Neuronal stem cell (in vitro differentiated cells): ENCODE data around the gene ARAP1.
A peak's percentile ranks its signal among the peaks of the same experiment; 100 is the strongest.

ENCODE experiments used
- DNase-seq: peaks from one replicate; pipeline ENCODE4 v3.0.0-alpha.2; 2013; ENCODE audit warnings: low spot score
- H2AFZ ChIP-seq: one replicate; pipeline ENCODE4 v1.6.1; 2013; ENCODE audit warnings: mild to moderate bottlenecking, low read length, inconsistent platforms
- H2AK5ac ChIP-seq: 2 replicates; pipeline ENCODE4 v1.6.1; 2013; ENCODE audit warnings: low read depth, mild to moderate bottlenecking, inconsistent platforms, low read length, moderate library complexity, mixed read lengths
- H2BK120ac ChIP-seq: 2 replicates; pipeline ENCODE4 v1.6.1; 2013; ENCODE audit warnings: low read depth, mild to moderate bottlenecking, inconsistent platforms, low read length, moderate library complexity, mixed read lengths
- H2BK12ac ChIP-seq: one replicate; pipeline ENCODE4 v1.6.1; 2013; ENCODE audit warnings: low read length, inconsistent platforms
- H2BK15ac ChIP-seq: 2 replicates; pipeline ENCODE4 v1.6.1; 2013; ENCODE audit warnings: mild to moderate bottlenecking, low read length, inconsistent platforms, mixed read lengths
- H2BK5ac ChIP-seq: one replicate; pipeline ENCODE4 v1.6.1; 2013; ENCODE audit warnings: inconsistent platforms, mild to moderate bottlenecking, low read length, moderate library complexity
- H3K14ac ChIP-seq: one replicate; pipeline ENCODE4 v1.6.1; 2013; ENCODE audit warnings: low read length, inconsistent platforms
- H3K18ac ChIP-seq: 2 replicates; pipeline ENCODE4 v1.6.1; 2013; ENCODE audit warnings: low read length, inconsistent platforms
- H3K23ac ChIP-seq: 2 replicates; pipeline ENCODE4 v1.6.1; 2013; ENCODE audit warnings: low read depth, mild to moderate bottlenecking, mixed read lengths, low read length, inconsistent platforms; ENCODE audit not compliant: poor library complexity
- H3K27ac ChIP-seq: replicated peaks from 3 replicates; pipeline ENCODE4 v1.5.1; 2013; ENCODE audit warnings: low read length, inconsistent platforms
- H3K27me3 ChIP-seq, 3 experiments: 2 replicates each; pipeline ENCODE4 v1.6.1; 2013; ENCODE audit warnings: low read length in 3 of 3, mild to moderate bottlenecking in 2 of 3, inconsistent platforms in 1 of 3, low read depth in 1 of 3, mixed read lengths in 1 of 3, moderate library complexity in 1 of 3; ENCODE audit not compliant: control insufficient read depth in 3 of 3, insufficient read depth in 3 of 3
- H3K36me3 ChIP-seq, 2 donors: replicated peaks in 1 of 2; 2 replicates each; pipeline ENCODE4 v1.6.1; 2013; ENCODE audit warnings: low read length in 2 of 2; ENCODE audit not compliant: control insufficient read depth in 2 of 2, insufficient read depth in 2 of 2
- H3K4ac ChIP-seq: 2 replicates; pipeline ENCODE4 v1.6.1; 2013; ENCODE audit warnings: inconsistent platforms, mild to moderate bottlenecking, low read length, moderate library complexity
- H3K4me1 ChIP-seq, 2 donors: 1 replicate in 1 of 2; 2 replicates in 1 of 2; pipeline ENCODE4 v1.6.1; 2013; ENCODE audit warnings: low read length in 2 of 2, low read depth in 1 of 2; ENCODE audit not compliant: control insufficient read depth in 2 of 2, insufficient read depth in 1 of 2
- H3K4me2 ChIP-seq: one replicate; pipeline ENCODE4 v1.6.1; 2013; ENCODE audit warnings: mild to moderate bottlenecking, low read length, inconsistent platforms; ENCODE audit not compliant: insufficient read depth, poor library complexity, severe bottlenecking
- H3K4me3 ChIP-seq, 2 donors: 2 replicates each; pipeline ENCODE4 v1.5.1; 2013; ENCODE audit warnings: low read length in 2 of 2, mild to moderate bottlenecking in 2 of 2, inconsistent platforms in 1 of 2, moderate library complexity in 1 of 2
- H3K79me1 ChIP-seq: one replicate; pipeline ENCODE4 v1.6.1; 2013; ENCODE audit warnings: low read depth, mild to moderate bottlenecking, inconsistent platforms, low read length, moderate library complexity
- H3K9ac ChIP-seq: one replicate; pipeline ENCODE4 v1.6.1; 2013; ENCODE audit warnings: mild to moderate bottlenecking, low read depth, low read length, inconsistent platforms; ENCODE audit not compliant: poor library complexity
- H3K9me3 ChIP-seq, 2 donors: replicated peaks in 1 of 2; 2 replicates each; pipeline versions ENCODE3 to v1.6.1; 2013; ENCODE audit warnings: low read length in 2 of 2, mild to moderate bottlenecking in 2 of 2, inconsistent platforms in 1 of 2, low read depth in 1 of 2, mixed read lengths in 1 of 2, moderate library complexity in 1 of 2; ENCODE audit not compliant: control insufficient read depth in 2 of 2, insufficient read depth in 1 of 2
- H4K8ac ChIP-seq: one replicate; pipeline ENCODE4 v1.6.1; 2013; ENCODE audit warnings: low read depth, mild to moderate bottlenecking, inconsistent platforms, low read length, moderate library complexity
- H4K91ac ChIP-seq: one replicate; pipeline ENCODE4 v1.6.1; 2013; ENCODE audit warnings: low read length, low read depth, mild to moderate bottlenecking, inconsistent platforms; ENCODE audit not compliant: poor library complexity
- WGBS, 2 donors: extraction: QIAGEN DNeasy Blood & Tissue Kit; methylation state at CpG; one replicate each; pipeline ENCODE4 v1.1.7; 2013; ENCODE audit warnings: missing lambda C conversion rate in 2 of 2, mixed read lengths in 1 of 2; ENCODE audit not compliant: insufficient read length in 2 of 2, insufficient replicate concordance in 1 of 2; ENCODE audit errors: extremely low coverage in 2 of 2; 5-methylcytosine and 5-hydroxymethylcytosine counted together

ARAP1 gene

GRCh38 chr11:72696866-72697700 lies 55.1 kb downstream of the ARAP1 start:
- Histone ChIP-seq H3K14ac (peak overlapping the region; percentile 65), H4K8ac (no peak overlapping the region), H3K27ac (no peak overlapping the region), H2BK120ac (no peak overlapping the region), H2BK12ac (no peak overlapping the region), H3K27me3 (no peaks in the 10 kb centered on the region), H3K23ac (peak overlapping the region; percentile 67), H3K4ac (no peak overlapping the region), H3K18ac (peak overlapping the region; percentile 62), H2BK5ac (peak overlapping the region; percentile 56), H4K91ac (peak overlapping the region; percentile 11), H3K9me3 (no peaks in the 10 kb centered on the region), H2BK15ac (peak overlapping the region; percentile 59), H3K36me3 (peaks cover 20 to 62% of the 10 kb centered on the region in 2 donors), H2AFZ (no peak overlapping the region), H2AK5ac (peak overlapping the region; percentile 59), H3K4me1 (peaks cover 0 to 8% of the 10 kb centered on the region in 2 donors), H3K4me3 (no peak overlapping the region), H3K4me2 (no peak overlapping the region), H3K79me1 (no peaks in the 10 kb centered on the region), H3K9ac (peak overlapping the region; percentile 64)
- WGBS, 2 donors, result no CpG with 5 or more reads among the region's 44 CpGs
- DNase-seq, result no peak

GRCh38 chr11:72695354-72695753 lies 56.9 kb downstream of the ARAP1 start:
- H3K9ac ChIP-seq, result no peak overlapping the region
- no peak overlapping the region for H3K14ac ChIP-seq
- no peak overlapping the region for H3K4me3 ChIP-seq
- no CpG with 5 or more reads among the region's 7 CpGs for WGBS, 2 donors
- H3K27me3 ChIP-seq, result no peaks in the 10 kb centered on the region
- no peak overlapping the region for H3K27ac ChIP-seq
- H3K18ac ChIP-seq, result no peak overlapping the region
- H3K4ac ChIP-seq, result no peak overlapping the region
- no peak overlapping the region for H2BK12ac ChIP-seq
- no peak overlapping the region for H2BK120ac ChIP-seq
- H2BK5ac ChIP-seq, result no peak overlapping the region
- H3K4me1 ChIP-seq, result peaks cover 0 to 8% of the 10 kb centered on the region in 2 donors
- H2AK5ac ChIP-seq, result no peak overlapping the region
- no peak overlapping the region for H3K23ac ChIP-seq
- DNase-seq, result no peak
- no peaks in the 10 kb centered on the region for H3K9me3 ChIP-seq
- no peaks in the 10 kb centered on the region for H3K79me1 ChIP-seq
- H4K91ac ChIP-seq, result no peak overlapping the region
- peaks cover 21 to 73% of the 10 kb centered on the region in 2 donors for H3K36me3 ChIP-seq
- no peak overlapping the region for H4K8ac ChIP-seq
- no peak overlapping the region for H2BK15ac ChIP-seq
- H3K4me2 ChIP-seq, result no peak overlapping the region
- H2AFZ ChIP-seq, result no peak overlapping the region

- peak overlapping the region; percentile 12 for H3K14ac ChIP-seq
- no peak overlapping the region for H3K18ac ChIP-seq
- DNase-seq, result no peak
- peaks cover 0 to 8% of the 10 kb centered on the region in 2 donors for H3K4me1 ChIP-seq
- peaks cover 21 to 63% of the 10 kb centered on the region in 2 donors for H3K36me3 ChIP-seq
- no peak overlapping the region for H3K27ac ChIP-seq
- no peak overlapping the region for H4K91ac ChIP-seq
- peak overlapping the region in 1 of 2 donors; percentile 24 for H3K4me3 ChIP-seq
- no peak overlapping the region for H3K9ac ChIP-seq
- H2BK12ac ChIP-seq, result no peak overlapping the region
- no peak overlapping the region for H2AK5ac ChIP-seq
- H3K9me3 ChIP-seq, result no peaks in the 10 kb centered on the region
- no peak overlapping the region for H2BK120ac ChIP-seq
- H3K79me1 ChIP-seq, result no peaks in the 10 kb centered on the region
- no CpG with 5 or more reads among the region's 19 CpGs for WGBS, 2 donors
- H3K27me3 ChIP-seq, result no peaks in the 10 kb centered on the region
- no peak overlapping the region for H3K4me2 ChIP-seq
- no peak overlapping the region for H3K23ac ChIP-seq
- H2AFZ ChIP-seq, result no peak overlapping the region
- H4K8ac ChIP-seq, result peak overlapping the region; percentile 74
- no peak overlapping the region for H2BK15ac ChIP-seq
- H2BK5ac ChIP-seq, result no peak overlapping the region
- no peak overlapping the region for H3K4ac ChIP-seq
Observed at GRCh38 chr11:72693271-72693968, 58.8 kb downstream of the ARAP1 start.
